Measurements from ENCODE around the gene NNT. TPM values are rescaled to one million over a fixed set of nuclear protein-coding genes. Genes with fewer than 3 reads are reported as not detected.
"Not testable (repeated sequence)": the region's sequence is repeated elsewhere in the genome, so short reads cannot be mapped to it uniquely, and the experiment has no call there.

The NNT gene
- total RNA-seq, 1 donor from 2014 or later, result 554 TPM

- intact Hi-C loops (cut with micrococcal nuclease), result no loop called here
- DNase-seq (peak; percentile 36), ATAC-seq (peak; percentile 81)
Observed at GRCh38 chr5:43652537-43653302, 49.7 kb downstream of the NNT start.

GRCh38 chr5:43658509-43658908 is 55.5 kb downstream of the NNT start:
- no peak for DNase-seq
- intact Hi-C loops (cut with micrococcal nuclease), result no loop called here
- no peak for ATAC-seq

- intact Hi-C loops (cut with micrococcal nuclease), result no loop called here
- DNase-seq, result no peak
Observed at GRCh38 chr5:43659075-43659474, 56.1 kb downstream of the NNT start.

GRCh38 chr5:43661102-43661501 is 58.1 kb downstream of the NNT start:
- DNase-seq (no peak), ATAC-seq (no peak)
- intact Hi-C loops (cut with micrococcal nuclease), result no loop called here

More at GRCh38 chr5:43659075-43659474, 56.1 kb downstream of the NNT start:
- ATAC-seq, result peak; percentile 32

- ATAC-seq (peak; percentile 38), DNase-seq (no peak)
- intact Hi-C loops (cut with micrococcal nuclease), result no loop called here
Observed at GRCh38 chr5:43663916-43664315, 60.9 kb downstream of the NNT start.

- ATAC-seq (no peak), DNase-seq (no peak)
- intact Hi-C loops (cut with micrococcal nuclease), result no loop called here
Observed at GRCh38 chr5:43664501-43665040, 61.6 kb downstream of the NNT start.

GRCh38 chr5:43665749-43666148 is 62.8 kb downstream of the NNT start:
- intact Hi-C loops (cut with micrococcal nuclease); ATAC-seq; DNase-seq: not testable (repeated sequence)

- intact Hi-C loops (cut with micrococcal nuclease); ATAC-seq; DNase-seq: not testable (repeated sequence)
Observed at GRCh38 chr5:43666728-43667127, 63.7 kb downstream of the NNT start.

- DNase-seq; intact Hi-C loops (cut with micrococcal nuclease); ATAC-seq: not testable (repeated sequence)
Observed at GRCh38 chr5:43667379-43667778, 64.4 kb downstream of the NNT start.

GRCh38 chr5:43674536-43674935 is 71.6 kb downstream of the NNT start:
- DNase-seq (no peak), ATAC-seq (no peak)
- intact Hi-C loops (cut with micrococcal nuclease), result no loop called here

GRCh38 chr5:43675357-43675756 is 72.4 kb downstream of the NNT start:
- ATAC-seq (no peak), DNase-seq (no peak)
- intact Hi-C loops (cut with micrococcal nuclease), result no loop called here

- DNase-seq (no peak), ATAC-seq (no peak)
- intact Hi-C loops (cut with micrococcal nuclease), result no loop called here
Observed at GRCh38 chr5:43676083-43676840, 73.3 kb downstream of the NNT start.

GRCh38 chr5:43677253-43677652 is 74.3 kb downstream of the NNT start:
- peak; percentile 52 for ATAC-seq
- intact Hi-C loops (cut with micrococcal nuclease), result no loop called here
- DNase-seq, result peak; percentile 31

- intact Hi-C loops (cut with micrococcal nuclease), result no loop called here
- DNase-seq (no peak), ATAC-seq (no peak)
Observed at GRCh38 chr5:43679214-43679613, 76.2 kb downstream of the NNT start.

- peak; percentile 23 for ATAC-seq
- DNase-seq, result no peak
- intact Hi-C loops (cut with micrococcal nuclease), result no loop called here
Observed at GRCh38 chr5:43680286-43680685, 77.3 kb downstream of the NNT start.

GRCh38 chr5:43683884-43684471 is 81.0 kb downstream of the NNT start:
- ATAC-seq, result peak; percentile 68
- intact Hi-C loops (cut with micrococcal nuclease), result no loop called here
- DNase-seq, result no peak

- ATAC-seq, result no peak
- DNase-seq, result no peak
- intact Hi-C loops (cut with micrococcal nuclease), result no loop called here
Observed at GRCh38 chr5:43685252-43685950, 82.4 kb downstream of the NNT start.

GRCh38 chr5:43687275-43687674 is 84.3 kb downstream of the NNT start:
- no peak for ATAC-seq
- no peak for DNase-seq
- intact Hi-C loops (cut with micrococcal nuclease), result no loop called here

GRCh38 chr5:43691275-43691674 is 88.3 kb downstream of the NNT start:
- no peak for ATAC-seq
- DNase-seq, result no peak

More at GRCh38 chr5:43691275-43691674, 88.3 kb downstream of the NNT start:
- intact Hi-C loops (cut with micrococcal nuclease), result no loop called here
